CD4-positive, CD25-positive, alpha-beta regulatory T cell (primary cell): ENCODE measurements around the gene KDM4B. TPM values are rescaled to one million over a fixed set of nuclear protein-coding genes. Genes with fewer than 3 reads are reported as not detected.

ENCODE experiments used
- ATAC-seq, 2 donors: fragments of 150-1000 bp; cut with Tn5 transposase; one replicate each; pipeline ENCODE4 v1.10.0; 2021; ENCODE audit warnings: low read depth in 2 of 2, moderate number of reproducible peaks in 2 of 2, moderate library complexity in 1 of 2
- DNase-seq, 3 donors: peaks; one replicate each; pipeline versions ENCODE4 v3.0.0 to v3.0.0-alpha.2; 2012 to 2022; ENCODE audit warnings: mixed read lengths in 1 of 3
- H3K27ac ChIP-seq: one replicate; pipeline ENCODE4 v1.7.0; 2013; ENCODE audit warnings: mild to moderate bottlenecking, low read length; ENCODE audit not compliant: insufficient read depth, poor library complexity, severe bottlenecking
- H3K27me3 ChIP-seq: one replicate; pipeline ENCODE4 v1.7.0; 2013; ENCODE audit warnings: low read length; ENCODE audit not compliant: control insufficient read depth, insufficient read depth
- H3K36me3 ChIP-seq: one replicate; pipeline ENCODE4 v1.7.0; 2013; ENCODE audit warnings: mild to moderate bottlenecking, low read length, moderate library complexity; ENCODE audit not compliant: control insufficient read depth, insufficient read depth
- H3K4me1 ChIP-seq: 2 replicates; pipeline ENCODE4 v1.7.0; 2013; ENCODE audit warnings: mild to moderate bottlenecking, low read length; ENCODE audit not compliant: insufficient read depth, control insufficient read depth, poor library complexity, severe bottlenecking
- H3K4me3 ChIP-seq: one replicate; pipeline ENCODE4 v1.7.0; 2013; ENCODE audit warnings: low read depth, mild to moderate bottlenecking, low read length, moderate library complexity
- H3K9me3 ChIP-seq, 2 experiments: 1 replicate in 1 of 2; 2 replicates in 1 of 2; pipeline ENCODE4 v1.7.0; 2013; ENCODE audit warnings: low read length in 2 of 2, mild to moderate bottlenecking in 1 of 2, moderate library complexity in 1 of 2; ENCODE audit not compliant: control insufficient read depth in 2 of 2
- H3K27ac Mint-ChIP-seq, 3 donors: one replicate each; pipeline ENCODE4 v1.8.0; 2020 to 2022; ENCODE audit warnings: mild to moderate bottlenecking in 3 of 3, mixed read lengths in 3 of 3, moderate library complexity in 2 of 3
- H3K27me3 Mint-ChIP-seq: one replicate; pipeline ENCODE4 v1.8.0; 2022; ENCODE audit warnings: mild to moderate bottlenecking, mixed read lengths
- H3K36me3 Mint-ChIP-seq: one replicate; pipeline ENCODE4 v1.8.0; 2020; ENCODE audit warnings: mixed read lengths
- H3K4me1 Mint-ChIP-seq, 4 donors: one replicate each; pipeline ENCODE4 v1.8.0; 2020 to 2022; ENCODE audit warnings: mixed read lengths in 4 of 4, mild to moderate bottlenecking in 1 of 4
- H3K4me3 Mint-ChIP-seq, 4 donors: one replicate each; pipeline ENCODE4 v1.8.0; 2020 to 2022; ENCODE audit warnings: mild to moderate bottlenecking in 4 of 4, mixed read lengths in 4 of 4, moderate library complexity in 3 of 4
- H3K9me3 Mint-ChIP-seq, 7 donors: one replicate each; pipeline ENCODE4 v1.8.0; 2020 to 2022; ENCODE audit warnings: mixed read lengths in 7 of 7, mild to moderate bottlenecking in 3 of 7, moderate library complexity in 2 of 7
- polyA plus RNA-seq, 4 donors: library from polyadenylated mRNA; unstranded; fragments of 300-500 nt; fragmentation: Illumina TruSeq; gene quantifications; one replicate each; pipeline ENCODE4 v1.2.3, GENCODE V29; 2021
- total RNA-seq: library from RNA; stranded (reverse); gene quantifications from one replicate; pipeline ENCODE4 v1.2.3, GENCODE V29; 2022

Gene KDM4B
- total and polyA plus RNA-seq, 5 donors from 2014 or later: 6.3 to 70.0 (median 8.6) TPM

DNA sequence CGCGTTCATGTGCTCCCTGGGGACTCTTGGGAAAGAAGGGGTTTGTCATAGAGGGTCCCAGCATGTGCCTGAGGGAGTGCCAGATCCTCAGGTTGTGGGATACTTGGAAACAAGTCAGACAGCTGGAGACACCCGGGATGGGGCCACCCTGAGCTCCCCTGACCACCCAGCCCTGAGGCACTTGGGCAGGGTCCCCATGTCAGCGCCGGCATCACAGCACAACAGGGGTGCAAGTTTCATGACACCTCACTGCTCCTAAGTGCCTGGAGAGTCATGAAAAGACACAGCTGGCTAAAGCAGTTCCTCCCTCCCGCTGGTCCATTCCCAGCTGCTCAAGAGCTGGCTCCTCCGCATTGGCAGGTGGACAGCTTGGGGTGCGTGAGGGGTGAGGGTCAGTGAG lies 102.7 kb downstream of the KDM4B start:
- Mint-ChIP-seq H3K36me3 (peaks cover 3% of the 10 kb centered on the region), H3K27me3 (no peaks in the 10 kb centered on the region), H3K4me1 (peaks cover 0 to 10% (median under 1%) of the 10 kb centered on the region in 4 donors), H3K4me3 (no peak overlapping the region), H3K9me3 (peaks cover 0 to 2% (median 0%) of the 10 kb centered on the region in 7 donors), H3K27ac (no peak overlapping the region)
- Histone ChIP-seq H3K27me3 (no peaks in the 10 kb centered on the region), H3K4me3 (no peak overlapping the region), H3K9me3 (no peaks in the 10 kb centered on the region), H3K36me3 (peaks cover 3% of the 10 kb centered on the region), H3K27ac (no peak overlapping the region), H3K4me1 (no peaks in the 10 kb centered on the region)
- DNase-seq (no peak), ATAC-seq (no peak)

DNA sequence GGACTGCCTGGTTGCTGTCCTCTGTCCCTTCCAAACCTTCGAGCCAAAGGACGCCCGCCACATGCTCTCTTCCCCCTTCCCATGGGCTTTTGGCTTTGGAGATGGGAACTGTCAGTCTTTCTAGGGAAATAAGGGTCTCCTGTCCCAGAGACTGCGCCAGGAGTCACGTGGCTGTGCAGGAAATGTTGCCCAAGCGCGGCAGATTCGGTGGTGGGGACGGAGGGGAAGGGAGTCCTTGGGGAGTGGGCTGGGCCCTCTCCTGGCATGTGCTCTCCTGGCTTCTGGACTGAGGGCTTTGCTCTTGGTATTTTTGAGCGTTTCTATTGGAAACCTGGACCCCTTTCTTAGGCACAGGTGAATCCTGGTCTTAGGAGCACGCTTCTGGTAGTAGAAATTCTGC lies 103.2 kb downstream of the KDM4B start:
- no peak overlapping the region for H3K4me3 Mint-ChIP-seq
- DNase-seq: no peak
- H3K27ac ChIP-seq: no peak overlapping the region
- peaks cover 0 to 2% (median 0%) of the 10 kb centered on the region in 7 donors for H3K9me3 Mint-ChIP-seq
- H3K27ac Mint-ChIP-seq: no peak overlapping the region
- H3K27me3 Mint-ChIP-seq: no peaks in the 10 kb centered on the region
- no peak overlapping the region for H3K4me3 ChIP-seq
- H3K4me1 Mint-ChIP-seq: peaks cover 0 to 11% (median under 1%) of the 10 kb centered on the region in 4 donors
- H3K27me3 ChIP-seq: no peaks in the 10 kb centered on the region
- H3K4me1 ChIP-seq: no peaks in the 10 kb centered on the region
- ATAC-seq: no peak
- H3K36me3 Mint-ChIP-seq: peaks cover 2% of the 10 kb centered on the region
- peaks cover 5% of the 10 kb centered on the region for H3K36me3 ChIP-seq
- no peaks in the 10 kb centered on the region for H3K9me3 ChIP-seq

DNA sequence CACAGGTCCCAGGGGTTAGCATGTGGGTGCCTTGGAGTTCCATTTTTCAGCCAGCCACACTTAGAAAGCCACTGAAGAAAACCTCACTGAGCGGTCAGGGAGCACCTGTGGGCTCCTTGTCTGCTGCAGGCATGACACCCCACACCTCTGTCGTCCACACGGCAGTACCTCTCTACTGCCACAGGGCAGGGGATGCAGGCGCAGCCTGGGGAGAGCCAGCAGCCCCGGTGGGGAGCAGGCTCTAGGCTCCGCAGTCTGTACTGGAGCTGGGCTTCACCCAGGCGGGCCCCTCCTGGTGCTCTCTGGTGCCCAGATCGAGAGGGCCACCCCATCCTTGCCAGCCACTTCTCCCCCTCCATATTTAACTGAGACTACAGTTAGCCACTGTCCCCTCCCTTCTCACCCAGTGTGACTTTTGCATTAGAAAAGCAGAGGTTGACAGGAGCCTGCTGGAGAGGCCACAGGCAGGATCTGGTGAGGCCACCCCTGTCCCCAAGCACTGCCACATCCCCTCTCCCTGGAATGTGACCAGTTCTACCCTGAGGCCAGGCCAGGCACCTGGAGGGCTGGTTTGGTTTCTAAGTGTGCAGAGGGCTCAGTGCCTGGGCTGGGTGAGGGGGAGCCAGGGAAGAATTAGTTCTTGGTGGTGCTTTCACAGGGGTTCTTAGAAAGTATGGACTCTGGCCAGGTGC lies 104.4 kb downstream of the KDM4B start:
- H3K36me3 Mint-ChIP-seq: peaks cover 2% of the 10 kb centered on the region
- H3K27ac Mint-ChIP-seq: peak overlapping the region in 1 of 3 donors; percentile 62
- H3K4me1 ChIP-seq: no peaks in the 10 kb centered on the region
- H3K9me3 ChIP-seq: no peaks in the 10 kb centered on the region
- H3K4me3 Mint-ChIP-seq: no peak overlapping the region
- no peak overlapping the region for H3K27ac ChIP-seq
- DNase-seq: no peak
- H3K27me3 Mint-ChIP-seq: no peaks in the 10 kb centered on the region
- H3K27me3 ChIP-seq: no peaks in the 10 kb centered on the region
- peaks cover 0 to 1% (median 0%) of the 10 kb centered on the region in 7 donors for H3K9me3 Mint-ChIP-seq
- no peak overlapping the region for H3K4me3 ChIP-seq
- no peak for ATAC-seq
- H3K4me1 Mint-ChIP-seq: peaks cover 0 to 14% (median under 1%) of the 10 kb centered on the region in 4 donors
- peaks cover 5% of the 10 kb centered on the region for H3K36me3 ChIP-seq

- Mint-ChIP-seq H3K36me3 (peaks cover 7% of the 10 kb centered on the region), H3K27ac (no peak overlapping the region), H3K27me3 (no peaks in the 10 kb centered on the region), H3K9me3 (peaks cover 0 to 1% (median 0%) of the 10 kb centered on the region in 7 donors), H3K4me3 (no peak overlapping the region), H3K4me1 (peaks cover 0 to 14% (median under 1%) of the 10 kb centered on the region in 4 donors)
- Histone ChIP-seq H3K4me1 (no peaks in the 10 kb centered on the region), H3K27ac (no peak overlapping the region), H3K27me3 (no peaks in the 10 kb centered on the region), H3K4me3 (no peak overlapping the region), H3K9me3 (no peaks in the 10 kb centered on the region), H3K36me3 (peaks cover 10% of the 10 kb centered on the region)
- DNase-seq (no peak), ATAC-seq (no peak)
These were observed 105.5 kb downstream of the KDM4B start for GRCh38 chr19:5074407-5074806.

GRCh38 chr19:5074830-5075394 lies 106.0 kb downstream of the KDM4B start:
- Histone ChIP-seq H3K4me3 (no peak overlapping the region), H3K4me1 (no peaks in the 10 kb centered on the region), H3K9me3 (no peaks in the 10 kb centered on the region), H3K27me3 (no peaks in the 10 kb centered on the region), H3K36me3 (peaks cover 11% of the 10 kb centered on the region), H3K27ac (no peak overlapping the region)
- Mint-ChIP-seq H3K27ac (no peak overlapping the region), H3K4me1 (peaks cover 0 to 14% (median under 1%) of the 10 kb centered on the region in 4 donors), H3K9me3 (peaks cover 0 to 1% (median 0%) of the 10 kb centered on the region in 7 donors), H3K4me3 (no peak overlapping the region), H3K36me3 (peaks cover 8% of the 10 kb centered on the region), H3K27me3 (no peaks in the 10 kb centered on the region)
- ATAC-seq (no peak), DNase-seq (no peak)

GRCh38 chr19:5075597-5075996 lies 106.7 kb downstream of the KDM4B start:
- no peak overlapping the region for H3K4me3 Mint-ChIP-seq
- H3K27ac ChIP-seq: no peak overlapping the region
- no peaks in the 10 kb centered on the region for H3K27me3 Mint-ChIP-seq
- no peaks in the 10 kb centered on the region for H3K9me3 ChIP-seq
- DNase-seq (no peak), ATAC-seq (no peak)
- H3K27me3 ChIP-seq: no peaks in the 10 kb centered on the region
- H3K4me3 ChIP-seq: no peak overlapping the region
- H3K4me1 ChIP-seq: no peaks in the 10 kb centered on the region
- H3K9me3 Mint-ChIP-seq: peaks cover 0 to 1% (median 0%) of the 10 kb centered on the region in 7 donors
- peaks cover 16% of the 10 kb centered on the region for H3K36me3 ChIP-seq
- H3K4me1 Mint-ChIP-seq: peaks cover 0 to 14% (median under 1%) of the 10 kb centered on the region in 4 donors
- no peak overlapping the region for H3K27ac Mint-ChIP-seq
- H3K36me3 Mint-ChIP-seq: peaks cover 15% of the 10 kb centered on the region

GRCh38 chr19:5076440-5077208 lies 107.7 kb downstream of the KDM4B start:
- H3K27ac Mint-ChIP-seq: no peak overlapping the region

More at GRCh38 chr19:5076440-5077208, 107.7 kb downstream of the KDM4B start:
- peaks cover 16% of the 10 kb centered on the region for H3K36me3 Mint-ChIP-seq
- no peaks in the 10 kb centered on the region for H3K27me3 Mint-ChIP-seq
- DNase-seq (no peak), ATAC-seq (no peak)
- no peak overlapping the region for H3K27ac ChIP-seq
- H3K36me3 ChIP-seq: peaks cover 18% of the 10 kb centered on the region
- no peaks in the 10 kb centered on the region for H3K9me3 ChIP-seq
- no peaks in the 10 kb centered on the region for H3K9me3 Mint-ChIP-seq
- no peak overlapping the region for H3K4me3 ChIP-seq
- peaks cover 0 to 12% (median under 1%) of the 10 kb centered on the region in 4 donors for H3K4me1 Mint-ChIP-seq
- no peaks in the 10 kb centered on the region for H3K4me1 ChIP-seq
- H3K27me3 ChIP-seq: no peaks in the 10 kb centered on the region
- H3K4me3 Mint-ChIP-seq: no peak overlapping the region
